ENCODE data around the gene FAM133A. TPM values are rescaled to one million over a fixed set of nuclear protein-coding genes. Genes with fewer than 3 reads are reported as not detected.
A peak's percentile ranks its signal among the peaks of the same experiment; 100 is the strongest.

The FAM133A gene
- total RNA-seq: not detected in 2 replicates

GRCh38 chrX:93673869-93674271 is at the start of gene FAM133A:
FAM133A (plus strand) TSS chrX:93674206; CDS start chrX:93709420, 35,214 bp downstream.
- intact Hi-C loops (cut with micrococcal nuclease): no loop called here
- no peak for DNase-seq (ENCODE audit: low spot score)
- H3K4me3 Mint-ChIP-seq: peak within 1 kb of the TSS; percentile 89
- H3K4me1 Mint-ChIP-seq (ENCODE audit: low read depth): peaks cover 6% of the 10 kb centered on the region
- H3K27ac Mint-ChIP-seq: peak within 1 kb of the TSS; percentile 77
- H3K36me3 Mint-ChIP-seq (ENCODE audit: low read depth): no peaks in the 10 kb centered on the region
- H3K27me3 Mint-ChIP-seq (ENCODE audit: insufficient read depth): peaks cover 8% of the 10 kb centered on the region
- H3K9me3 Mint-ChIP-seq: no peaks in the 10 kb centered on the region

- Mint-ChIP-seq H3K27ac (no peak overlapping the region), H3K4me3 (no peak overlapping the region), H3K4me1 (ENCODE audit: low read depth) (no peaks in the 10 kb centered on the region), H3K9me3 (no peaks in the 10 kb centered on the region), H3K27me3 (ENCODE audit: insufficient read depth) (no peaks in the 10 kb centered on the region), H3K36me3 (ENCODE audit: low read depth) (no peaks in the 10 kb centered on the region)
- DNase-seq (ENCODE audit: low spot score): no peak
- intact Hi-C loops (cut with micrococcal nuclease): no loop called here
Observed at GRCh38 chrX:93637591-93637990, 36.4 kb upstream of the FAM133A start.

- no peaks in the 10 kb centered on the region for H3K4me1 Mint-ChIP-seq (ENCODE audit: low read depth)
- DNase-seq (ENCODE audit: low spot score): no peak
- no peak overlapping the region for H3K27ac Mint-ChIP-seq
- H3K9me3 Mint-ChIP-seq: no peaks in the 10 kb centered on the region
- H3K4me3 Mint-ChIP-seq: no peak overlapping the region
- intact Hi-C loops (cut with micrococcal nuclease): no loop called here
- H3K27me3 Mint-ChIP-seq (ENCODE audit: insufficient read depth): no peaks in the 10 kb centered on the region
- no peaks in the 10 kb centered on the region for H3K36me3 Mint-ChIP-seq (ENCODE audit: low read depth)
Observed at GRCh38 chrX:93649381-93649780, 24.6 kb upstream of the FAM133A start.

- Mint-ChIP-seq H3K27me3 (ENCODE audit: insufficient read depth) (no peaks in the 10 kb centered on the region), H3K27ac (no peak overlapping the region), H3K9me3 (no peaks in the 10 kb centered on the region), H3K36me3 (ENCODE audit: low read depth) (no peaks in the 10 kb centered on the region), H3K4me3 (no peak overlapping the region), H3K4me1 (ENCODE audit: low read depth) (no peaks in the 10 kb centered on the region)
- DNase-seq (ENCODE audit: low spot score): no peak
- intact Hi-C loops (cut with micrococcal nuclease): no loop called here
Observed at GRCh38 chrX:93660575-93660974, 13.4 kb upstream of the FAM133A start.

GRCh38 chrX:93673056-93673868 is 744 bp upstream of the FAM133A start, which contains the start of gene NAP1L3:
NAP1L3 (minus strand) TSS chrX:93673578; CDS start chrX:93673304, 274 bp downstream.
- peak; percentile 29 for DNase-seq (ENCODE audit: low spot score)
- H3K9me3 Mint-ChIP-seq: no peaks in the 10 kb centered on the region
- peak within 1 kb of the TSS; percentile 89 for H3K4me3 Mint-ChIP-seq

GRCh38 chrX:93695981-93696380 is 22.0 kb downstream of the FAM133A start:
- H3K4me3 Mint-ChIP-seq: no peak overlapping the region
- no peaks in the 10 kb centered on the region for H3K36me3 Mint-ChIP-seq (ENCODE audit: low read depth)
- H3K27me3 Mint-ChIP-seq (ENCODE audit: insufficient read depth): no peaks in the 10 kb centered on the region
- intact Hi-C loops (cut with micrococcal nuclease): no loop called here
- no peak for DNase-seq (ENCODE audit: low spot score)
- no peaks in the 10 kb centered on the region for H3K4me1 Mint-ChIP-seq (ENCODE audit: low read depth)
- H3K27ac Mint-ChIP-seq: no peak overlapping the region
- H3K9me3 Mint-ChIP-seq: no peaks in the 10 kb centered on the region

More at GRCh38 chrX:93673056-93673868, 744 bp upstream of the FAM133A start, which contains the start of gene NAP1L3:
- intact Hi-C loops (cut with micrococcal nuclease): no loop called here
- Mint-ChIP-seq H3K27me3 (ENCODE audit: insufficient read depth) (peaks cover 8% of the 10 kb centered on the region), H3K27ac (peak within 1 kb of the TSS; percentile 77), H3K36me3 (ENCODE audit: low read depth) (no peaks in the 10 kb centered on the region), H3K4me1 (ENCODE audit: low read depth) (peaks cover 6% of the 10 kb centered on the region)

- no peak overlapping the region for H3K4me3 Mint-ChIP-seq
- no peak for DNase-seq (ENCODE audit: low spot score)
- intact Hi-C loops (cut with micrococcal nuclease): no loop called here
- no peaks in the 10 kb centered on the region for H3K36me3 Mint-ChIP-seq (ENCODE audit: low read depth)
- no peaks in the 10 kb centered on the region for H3K9me3 Mint-ChIP-seq
- no peaks in the 10 kb centered on the region for H3K4me1 Mint-ChIP-seq (ENCODE audit: low read depth)
- H3K27ac Mint-ChIP-seq: no peak overlapping the region
- H3K27me3 Mint-ChIP-seq (ENCODE audit: insufficient read depth): no peaks in the 10 kb centered on the region
Observed at GRCh38 chrX:93703701-93704100, 29.7 kb downstream of the FAM133A start.

GRCh38 chrX:93711076-93711475 is 37.1 kb downstream of the FAM133A start:
- no peak overlapping the region for H3K27ac Mint-ChIP-seq

GRCh38 chrX:93741811-93742210 is 67.8 kb downstream of the FAM133A start:
- Mint-ChIP-seq H3K9me3 (no peaks in the 10 kb centered on the region), H3K4me3 (no peak overlapping the region), H3K36me3 (ENCODE audit: low read depth) (no peaks in the 10 kb centered on the region), H3K4me1 (ENCODE audit: low read depth) (no peaks in the 10 kb centered on the region), H3K27me3 (ENCODE audit: insufficient read depth) (no peaks in the 10 kb centered on the region), H3K27ac (no peak overlapping the region)
- DNase-seq (ENCODE audit: low spot score): no peak
- intact Hi-C loops (cut with micrococcal nuclease): no loop called here

More at GRCh38 chrX:93711076-93711475, 37.1 kb downstream of the FAM133A start:
- intact Hi-C loops (cut with micrococcal nuclease): no loop called here
- Mint-ChIP-seq H3K9me3 (no peaks in the 10 kb centered on the region), H3K27me3 (ENCODE audit: insufficient read depth) (peaks cover 2% of the 10 kb centered on the region), H3K36me3 (ENCODE audit: low read depth) (no peaks in the 10 kb centered on the region), H3K4me1 (ENCODE audit: low read depth) (no peaks in the 10 kb centered on the region), H3K4me3 (no peak overlapping the region)
- no peak for DNase-seq (ENCODE audit: low spot score)

GRCh38 chrX:93760163-93760562 is 86.2 kb downstream of the FAM133A start:
- no peaks in the 10 kb centered on the region for H3K4me1 Mint-ChIP-seq (ENCODE audit: low read depth)
- no peak overlapping the region for H3K4me3 Mint-ChIP-seq
- no peaks in the 10 kb centered on the region for H3K9me3 Mint-ChIP-seq
- H3K27me3 Mint-ChIP-seq (ENCODE audit: insufficient read depth): no peaks in the 10 kb centered on the region
- intact Hi-C loops (cut with micrococcal nuclease): no loop called here
- DNase-seq (ENCODE audit: low spot score): no peak
- no peak overlapping the region for H3K27ac Mint-ChIP-seq
- H3K36me3 Mint-ChIP-seq (ENCODE audit: low read depth): no peaks in the 10 kb centered on the region

Other genes with a start within 250 kb of the FAM133A start
- gene NAP1L3, start 628 bp upstream of the FAM133A start, total RNA-seq: 0.42 and 0.70 TPM in 2 replicates

All from activated T-helper 1 cell treated with anti-CD3 and anti-CD28 coated beads, Interleukin-12 subunit alpha, Interleukin-12 subunit beta, Interleukin-2, Interleukin-4 antibody, amounts not matched to agents 30 ng/mL and 10 ng/mL and 1 ng/mL, durations not matched to agents 14 hours and 24 hours and 36 hours (primary cell).